ENCODE measurements around the gene ARHGAP45.

ARHGAP45 gene

GRCh38 chr19:1070931-1071791, 4.2 kb downstream of the ARHGAP45 start:
- no peak for DNase-seq (ENCODE audit: low read depth in 2 of 2)

DNA sequence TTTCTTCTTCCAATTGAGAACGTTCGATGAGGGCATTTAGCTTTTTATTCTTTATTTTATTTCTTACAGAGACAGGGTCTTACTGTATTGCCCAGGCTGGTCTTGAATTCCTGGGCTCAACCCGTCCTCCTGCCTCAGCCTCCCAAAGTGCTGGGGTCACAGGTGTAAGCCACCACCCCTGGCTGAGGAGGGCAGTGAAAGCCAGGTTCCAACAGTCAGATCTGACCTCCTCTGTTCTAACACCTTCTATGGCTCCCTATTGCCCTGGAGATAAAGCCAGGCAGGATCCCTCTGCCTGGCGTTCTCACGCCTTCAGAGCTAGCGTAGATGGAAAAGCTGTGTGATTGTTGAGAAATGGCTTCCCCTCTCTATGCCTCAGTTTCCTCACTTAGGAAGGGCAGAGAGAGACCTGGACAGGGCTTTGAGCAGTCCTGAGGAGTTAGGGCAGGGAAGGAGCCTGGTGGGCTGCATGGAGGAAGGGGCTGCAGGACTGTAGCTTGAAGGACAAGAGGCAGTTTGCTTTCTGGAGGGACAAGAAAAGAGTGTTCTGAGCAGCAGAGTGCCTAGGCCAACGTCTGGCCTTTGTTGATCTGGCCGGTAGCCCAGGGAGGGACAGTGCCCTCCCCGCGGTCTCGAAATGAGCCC, 5.5 kb downstream of the ARHGAP45 start:
- no peak for DNase-seq (ENCODE audit: low read depth in 2 of 2)

GRCh38 chr19:1073063-1073955, 6.3 kb downstream of the ARHGAP45 start:
- no peak for DNase-seq (ENCODE audit: low read depth in 2 of 2)

GRCh38 chr19:1073956-1074517, 7.1 kb downstream of the ARHGAP45 start:
- DNase-seq (ENCODE audit: low read depth in 2 of 2) = no peak

DNA sequence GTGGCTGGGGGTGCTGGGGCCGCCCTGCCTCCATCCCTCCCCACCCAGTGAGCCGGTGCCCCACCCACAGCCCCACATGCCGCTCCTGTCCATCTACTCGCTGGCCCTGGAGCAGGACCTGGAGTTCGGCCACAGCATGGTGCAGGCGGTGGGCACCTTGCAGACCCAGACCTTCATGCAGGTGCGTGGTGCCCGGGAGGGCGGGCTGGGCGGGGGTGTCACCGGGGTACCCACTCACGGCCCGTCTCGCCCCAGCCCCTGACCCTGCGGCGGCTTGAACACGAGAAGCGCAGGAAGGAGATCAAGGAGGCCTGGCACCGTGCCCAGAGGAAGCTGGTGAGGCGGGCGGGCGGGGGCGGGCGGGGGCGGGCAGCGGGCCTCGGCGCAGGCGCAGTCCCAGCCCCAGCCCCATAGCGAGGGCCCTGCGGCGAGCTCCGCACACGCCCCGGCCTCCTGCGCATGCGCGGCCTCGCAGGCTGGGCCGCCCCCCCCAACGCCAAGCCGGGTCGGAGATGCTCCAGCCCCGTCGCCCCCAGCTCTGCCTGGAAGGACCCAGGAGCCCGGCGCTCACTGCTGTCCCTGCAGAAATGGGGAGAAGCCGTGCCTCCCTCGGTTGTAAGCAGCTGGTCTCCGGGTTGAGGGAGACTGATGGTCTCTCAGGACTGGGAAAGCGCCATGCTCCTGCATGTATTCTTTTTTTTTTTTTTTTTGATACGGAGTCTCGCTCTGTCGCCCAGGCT, 7.7 kb downstream of the ARHGAP45 start:
- DNase-seq (ENCODE audit: low read depth in 2 of 2) = peak; percentile 83 to 95

DNA sequence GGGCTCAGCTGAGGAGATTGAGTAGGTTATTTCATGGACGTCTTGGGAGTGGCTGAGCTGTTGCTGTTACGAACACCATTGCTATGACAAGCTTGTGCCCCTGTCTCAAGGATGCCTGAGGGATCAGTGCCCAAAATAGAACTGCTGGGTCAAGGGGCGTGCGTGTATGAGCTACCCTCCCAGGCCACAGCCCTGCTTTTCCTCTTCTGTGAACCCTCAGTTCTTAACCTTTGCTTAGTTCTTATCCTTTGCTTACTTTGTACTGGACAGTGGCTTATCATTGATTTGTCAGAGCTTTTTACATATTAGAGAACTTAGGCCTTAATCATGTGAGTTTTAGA, 9.0 kb downstream of the ARHGAP45 start:
- DNase-seq (ENCODE audit: low read depth in 2 of 2) = no peak

GRCh38 chr19:1076951-1077350, 10.0 kb downstream of the ARHGAP45 start:
- peak; percentile 71 to 72 for DNase-seq (ENCODE audit: low read depth in 2 of 2)

- no peak for DNase-seq (ENCODE audit: low read depth in 2 of 2)
Measured at GRCh38 chr19:1079566-1080111, 12.7 kb downstream of the ARHGAP45 start.

- no peak for DNase-seq (ENCODE audit: low read depth in 2 of 2)
Measured at GRCh38 chr19:1080360-1081161, 13.6 kb downstream of the ARHGAP45 start.

GRCh38 chr19:1081301-1082164, 14.6 kb downstream of the ARHGAP45 start:
- DNase-seq (ENCODE audit: low read depth in 2 of 2) = no peak

- DNase-seq (ENCODE audit: low read depth in 2 of 2) = peak in 1 of 2 donors; percentile 67
Measured at GRCh38 chr19:1082165-1082927, 15.4 kb downstream of the ARHGAP45 start.

DNA sequence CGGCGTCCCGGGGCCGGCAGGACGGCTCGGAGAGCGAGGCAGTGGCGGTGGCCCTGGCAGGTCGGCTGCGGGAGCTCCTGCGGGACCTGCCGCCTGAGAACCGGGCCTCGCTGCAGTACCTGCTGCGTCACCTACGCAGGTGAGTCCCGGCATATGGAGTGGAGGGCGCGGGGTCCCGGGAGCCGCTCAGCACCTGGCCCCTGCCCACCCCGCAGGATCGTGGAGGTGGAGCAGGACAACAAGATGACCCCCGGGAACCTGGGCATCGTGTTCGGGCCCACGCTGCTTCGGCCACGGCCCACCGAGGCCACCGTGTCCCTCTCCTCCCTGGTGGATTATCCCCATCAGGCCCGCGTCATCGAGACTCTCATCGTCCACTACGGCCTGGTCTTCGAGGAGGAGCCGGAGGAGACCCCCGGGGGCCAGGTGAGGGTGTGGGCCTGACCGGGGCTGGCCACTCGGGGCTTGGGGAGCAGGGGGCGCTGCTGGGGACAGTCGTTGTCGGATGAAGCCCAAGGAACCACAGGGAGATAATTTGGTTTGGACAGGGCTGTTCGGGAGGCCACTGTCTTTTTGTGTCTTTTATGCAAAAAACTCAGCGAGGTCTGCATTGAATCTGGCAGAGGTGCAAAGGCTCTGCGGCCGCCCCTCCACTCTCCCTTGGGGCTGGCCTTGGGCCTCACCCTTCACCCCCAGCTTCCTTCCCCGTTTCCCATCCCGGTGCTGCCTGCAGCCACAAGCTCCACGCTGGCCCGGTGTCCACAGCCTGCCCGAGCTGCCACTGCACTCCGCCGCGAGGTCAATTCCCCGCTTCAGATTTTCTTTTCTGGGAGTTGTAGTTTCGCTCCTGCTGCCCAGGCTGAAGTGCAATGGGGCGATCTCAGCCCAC, 16.2 kb downstream of the ARHGAP45 start:
- no peak for DNase-seq (ENCODE audit: low read depth in 2 of 2)

DNA sequence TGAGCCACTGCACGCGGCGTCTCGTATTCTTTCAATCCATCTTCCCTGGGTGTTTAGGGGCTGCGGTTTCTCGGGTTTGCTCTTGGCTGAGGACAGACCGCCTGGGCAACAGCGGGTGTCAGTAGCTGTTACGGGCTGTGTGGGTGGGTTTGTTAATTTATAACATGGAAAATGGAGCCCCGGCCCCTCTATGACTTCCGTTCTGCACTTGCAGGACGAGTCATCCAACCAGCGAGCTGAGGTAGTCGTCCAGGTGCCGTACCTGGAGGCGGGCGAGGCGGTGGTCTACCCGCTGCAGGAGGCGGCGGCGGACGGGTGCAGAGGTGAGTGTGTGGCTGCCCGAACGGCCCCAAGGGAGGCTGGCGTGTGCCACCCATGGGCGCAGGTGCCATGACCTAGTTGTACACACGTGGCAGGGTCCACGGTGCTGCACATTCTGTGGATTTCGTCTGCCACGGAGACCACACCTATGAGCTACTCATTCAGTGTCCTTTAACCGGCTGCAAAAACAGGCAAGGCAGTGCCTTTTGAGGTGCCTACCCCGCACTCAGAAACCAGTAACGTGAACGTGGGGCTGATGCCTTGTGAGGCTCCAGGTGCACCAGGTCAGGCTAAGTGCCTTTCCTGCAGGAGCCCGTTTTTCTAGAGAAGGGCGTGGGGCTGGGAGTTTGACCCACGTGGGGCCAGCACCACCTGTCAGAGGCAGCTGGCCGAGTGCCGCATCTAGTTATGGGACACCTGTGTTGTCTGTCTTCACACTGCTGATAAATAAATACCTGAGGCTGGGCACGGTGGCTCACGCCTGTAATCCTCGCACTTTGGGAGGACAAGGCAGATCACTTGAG, 17.3 kb downstream of the ARHGAP45 start:
- DNase-seq (ENCODE audit: low read depth in 2 of 2) = no peak

GRCh38 chr19:1085053-1085658, 18.2 kb downstream of the ARHGAP45 start:
- no peak for DNase-seq (ENCODE audit: low read depth in 2 of 2)

GRCh38 chr19:1085676-1086442, 18.9 kb downstream of the ARHGAP45 start:
- DNase-seq (ENCODE audit: low read depth in 2 of 2) = no peak

All from stimulated activated CD8-positive, alpha-beta memory T cell treated with anti-CD3 and anti-CD28 coated beads, Interleukin-7, amount 100 ng/mL, for 1 hour (primary cell).